Astrocyte (in vitro differentiated cells and primary cell): ENCODE results near the gene RFX4.

Source experiments
- CTCF ChIP-seq: IDR thresholded peaks from 2 replicates; pipeline ENCODE4 v1.5.1; 2011; ENCODE audit warnings: low read depth, mild to moderate bottlenecking, inconsistent platforms, low read length, moderate library complexity; ENCODE audit not compliant: insufficient read depth
- EZH2 ChIP-seq: IDR thresholded peaks from 2 replicates; pipeline ENCODE4 v1.6.1; 2012; ENCODE audit warnings: mild to moderate bottlenecking, low read length, inconsistent platforms; ENCODE audit not compliant: insufficient read depth

- TF ChIP-seq CTCF, result no peak
- TF ChIP-seq EZH2, result no peak
Observed at GRCh38 chr12:106801167-106801708, 218.4 kb downstream of the RFX4 start.
